C4-2B (cell line): ENCODE measurements around the gene EIF4E1B.

ENCODE experiments used
- ZFX ChIP-seq: fragments of 450-650 bp; IDR thresholded peaks from 2 replicates; pipeline ENCODE4 v1.6.1; 2017
- TF ChIP-seq, protein P1 (sequence below): fragments of 450-650 bp; conservative IDR thresholded peaks from 2 replicates; pipeline ENCODE4 v1.5.1; 2017; ENCODE audit warnings: mild to moderate bottlenecking

DNA sequence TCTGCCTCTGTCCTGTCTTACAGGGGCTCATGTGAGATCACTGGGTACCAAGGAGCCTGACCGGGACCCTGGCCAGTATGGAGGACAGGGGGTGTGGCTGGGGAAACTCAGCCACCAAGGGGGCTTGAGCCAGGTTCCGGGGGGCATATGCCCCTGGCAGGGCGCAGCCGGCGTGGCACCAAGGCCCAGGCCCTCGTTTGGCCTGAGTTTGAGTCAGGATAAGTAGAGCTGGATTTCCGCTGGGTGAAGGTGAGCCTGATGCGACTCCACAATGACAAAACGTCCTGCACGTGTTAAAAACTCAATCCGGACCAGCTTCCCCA is 16.2 kb downstream of the EIF4E1B start:
- TF ChIP-seq, protein P1, sequence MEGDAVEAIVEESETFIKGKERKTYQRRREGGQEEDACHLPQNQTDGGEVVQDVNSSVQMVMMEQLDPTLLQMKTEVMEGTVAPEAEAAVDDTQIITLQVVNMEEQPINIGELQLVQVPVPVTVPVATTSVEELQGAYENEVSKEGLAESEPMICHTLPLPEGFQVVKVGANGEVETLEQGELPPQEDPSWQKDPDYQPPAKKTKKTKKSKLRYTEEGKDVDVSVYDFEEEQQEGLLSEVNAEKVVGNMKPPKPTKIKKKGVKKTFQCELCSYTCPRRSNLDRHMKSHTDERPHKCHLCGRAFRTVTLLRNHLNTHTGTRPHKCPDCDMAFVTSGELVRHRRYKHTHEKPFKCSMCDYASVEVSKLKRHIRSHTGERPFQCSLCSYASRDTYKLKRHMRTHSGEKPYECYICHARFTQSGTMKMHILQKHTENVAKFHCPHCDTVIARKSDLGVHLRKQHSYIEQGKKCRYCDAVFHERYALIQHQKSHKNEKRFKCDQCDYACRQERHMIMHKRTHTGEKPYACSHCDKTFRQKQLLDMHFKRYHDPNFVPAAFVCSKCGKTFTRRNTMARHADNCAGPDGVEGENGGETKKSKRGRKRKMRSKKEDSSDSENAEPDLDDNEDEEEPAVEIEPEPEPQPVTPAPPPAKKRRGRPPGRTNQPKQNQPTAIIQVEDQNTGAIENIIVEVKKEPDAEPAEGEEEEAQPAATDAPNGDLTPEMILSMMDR = no peak
- no peak for TF ChIP-seq ZFX
